ENCODE results near the gene TANC1. TPM values are rescaled to one million over a fixed set of nuclear protein-coding genes. Genes with fewer than 3 reads are reported as not detected.
A peak's percentile ranks its signal among the peaks of the same experiment; 100 is the strongest.

TANC1 gene
- total and polyA plus RNA-seq, 4 experiments from 2014 or later, result 0.35 to 0.79 (median 0.50) TPM; not detected in 1

DNA sequence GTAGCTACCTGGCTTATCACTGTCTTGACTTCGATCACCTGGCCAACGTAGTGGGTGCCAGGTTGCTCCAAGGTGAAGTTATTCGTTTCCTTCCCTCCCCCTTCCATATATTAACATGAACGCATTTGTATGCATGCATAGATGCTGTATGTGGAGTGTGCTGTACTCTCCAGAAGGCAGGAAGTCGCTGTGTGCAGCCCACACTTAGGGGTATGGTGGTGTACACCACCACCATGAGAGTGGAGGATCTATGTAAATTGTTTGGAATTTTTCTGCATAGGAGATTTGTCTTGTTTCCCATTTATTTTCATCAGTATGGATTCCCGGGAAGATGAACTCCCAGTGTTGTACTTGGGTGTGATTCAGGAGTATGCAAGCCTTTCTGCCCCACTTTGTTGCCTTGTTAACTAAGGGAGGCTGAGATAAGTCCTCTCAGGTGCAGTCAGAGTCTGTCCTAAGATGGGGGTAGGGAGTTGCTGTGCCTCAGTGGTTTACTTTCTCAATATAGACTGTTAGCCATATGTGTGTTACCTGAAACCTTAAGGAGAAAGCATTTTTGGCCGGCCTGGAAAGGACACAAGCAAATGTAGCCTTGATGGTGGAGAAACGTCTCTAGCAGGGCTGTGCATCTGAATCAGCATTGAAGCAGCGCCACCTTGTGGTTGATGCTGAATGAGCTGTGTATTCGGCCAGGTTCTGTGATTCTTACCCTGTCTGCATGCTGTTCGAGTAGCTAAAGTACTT is 149.8 kb downstream of the TANC1 start:
- no peak overlapping the region for H3K4me3 Mint-ChIP-seq

DNA sequence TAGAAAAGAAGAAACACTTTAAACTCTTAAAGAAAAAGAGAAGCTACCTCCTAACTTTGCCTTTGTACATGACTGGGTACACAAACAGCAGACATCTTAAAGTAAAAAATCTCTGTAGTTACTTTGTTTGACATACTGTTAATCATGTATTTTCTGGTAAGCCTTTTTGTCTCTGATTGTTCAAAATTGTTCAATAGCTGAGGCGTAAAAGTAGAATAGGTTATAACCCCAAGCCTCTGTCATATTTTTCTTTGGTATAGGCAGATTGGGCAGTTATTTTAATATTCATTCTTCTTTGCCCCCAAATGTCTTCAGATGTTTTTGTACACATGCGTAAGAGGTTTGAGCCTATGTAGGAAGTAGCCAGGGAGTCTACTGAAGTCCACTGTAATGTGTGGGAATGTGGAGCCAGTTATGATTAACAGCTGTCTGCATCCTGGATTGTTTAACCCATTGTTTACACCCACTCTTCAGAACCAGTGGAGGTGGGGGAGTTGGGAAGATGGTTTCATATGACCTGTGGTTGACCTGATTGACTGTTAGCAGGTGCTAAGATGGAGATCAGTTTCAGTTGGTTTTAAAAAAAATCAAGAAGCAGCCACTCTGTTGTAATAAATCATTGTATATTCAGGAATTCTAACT is 150.5 kb downstream of the TANC1 start:
- no peak overlapping the region for H3K4me3 ChIP-seq (ENCODE audit: low read length in 2 of 2)
- Mint-ChIP-seq H3K27me3 (peaks cover 0 to 1% of the 10 kb centered on the region in 2 donors), H3K36me3 (no peaks in the 10 kb centered on the region), H3K9me3 (peaks cover 0 to 4% (median 0%) of the 10 kb centered on the region in 8 donors), H3K27ac (no peak overlapping the region), H3K4me1 (peaks cover under 1 to 12% (median 5%) of the 10 kb centered on the region in 4 donors), H3K4me3 (no peak overlapping the region)
- intact Hi-C loops (cut with micrococcal nuclease), result loop anchor here (1.0 kb wide), 4 partner anchors 218 to 1095 kb away; partner anchors contain the start of gene MARCHF7
- H3K9me3 ChIP-seq (ENCODE audit: control insufficient read depth in 1 of 2, low read length in 2 of 2), result no peaks in the 10 kb centered on the region
- no peaks in the 10 kb centered on the region for H3K36me3 ChIP-seq (ENCODE audit: insufficient read depth, low read length)
- CTCF ChIA-PET (ENCODE audit: partially characterized antibody), result interaction anchor here (0.6 to 7.2 kb wide), 39 partner anchors 8 to 1094 kb away, joined by 3 to 106 read pairs (median 4); no protein-coding TSS in a partner anchor
- no peaks in the 10 kb centered on the region for H3K4me1 ChIP-seq (ENCODE audit: insufficient read depth, low read length)
- no peak for DNase-seq
- no peak overlapping the region for H3K27ac ChIP-seq (ENCODE audit: low read depth, low read length)
- peaks cover under 1% of the 10 kb centered on the region for H3K27me3 ChIP-seq (ENCODE audit: insufficient read depth, low read length)
- POLR2A ChIA-PET (ENCODE audit: partially characterized antibody), result interaction anchor here (0.8 kb wide), 1 partner anchor 33 kb away, joined by 3 read pairs; no protein-coding TSS in a partner anchor

More for the DNA sequence above, 149.8 kb downstream of the TANC1 start:
- H3K9me3 Mint-ChIP-seq, result peaks cover 0 to 4% (median 0%) of the 10 kb centered on the region in 8 donors
- ChIA-PET CTCF (ENCODE audit: partially characterized antibody) (interaction anchor here (0.5 to 7.2 kb wide), 40 partner anchors 8 to 1094 kb away, joined by 3 to 106 read pairs (median 4); no protein-coding TSS in a partner anchor), POLR2A (ENCODE audit: partially characterized antibody) (interaction anchor here (0.8 kb wide), 1 partner anchor 32 kb away, joined by 3 read pairs; no protein-coding TSS in a partner anchor)
- intact Hi-C loops (cut with micrococcal nuclease), result loop anchor here (1.0 kb wide), 4 partner anchors 217 to 1094 kb away; partner anchors contain the start of gene MARCHF7
- peak; percentile 54 to 63 (median 62) for DNase-seq
- no peak overlapping the region for H3K4me3 ChIP-seq (ENCODE audit: low read length in 2 of 2)
- H3K36me3 ChIP-seq (ENCODE audit: insufficient read depth, low read length), result no peaks in the 10 kb centered on the region
- peaks cover 5% of the 10 kb centered on the region for H3K27me3 ChIP-seq (ENCODE audit: insufficient read depth, low read length)
- H3K4me1 ChIP-seq (ENCODE audit: insufficient read depth, low read length), result no peaks in the 10 kb centered on the region
- no peak overlapping the region for H3K27ac Mint-ChIP-seq
- H3K9me3 ChIP-seq (ENCODE audit: control insufficient read depth in 1 of 2, low read length in 2 of 2), result no peaks in the 10 kb centered on the region
- peaks cover 0 to 3% of the 10 kb centered on the region in 2 donors for H3K27me3 Mint-ChIP-seq
- H3K27ac ChIP-seq (ENCODE audit: low read depth, low read length), result no peak overlapping the region
- H3K36me3 Mint-ChIP-seq, result no peaks in the 10 kb centered on the region
- peaks cover 0 to 8% (median 5%) of the 10 kb centered on the region in 4 donors for H3K4me1 Mint-ChIP-seq

- Mint-ChIP-seq H3K4me3 (no peak overlapping the region), H3K9me3 (peaks cover 0 to 4% (median 0%) of the 10 kb centered on the region in 8 donors), H3K36me3 (no peaks in the 10 kb centered on the region), H3K27me3 (peaks cover 0 to 1% of the 10 kb centered on the region in 2 donors), H3K4me1 (peaks cover 8 to 19% (median 11%) of the 10 kb centered on the region in 4 donors), H3K27ac (no peak overlapping the region)
- no peaks in the 10 kb centered on the region for H3K9me3 ChIP-seq (ENCODE audit: control insufficient read depth in 1 of 2, low read length in 2 of 2)
- intact Hi-C loops (cut with micrococcal nuclease), result no loop called here
- H3K27ac ChIP-seq (ENCODE audit: low read depth, low read length), result no peak overlapping the region
- H3K4me1 ChIP-seq (ENCODE audit: insufficient read depth, low read length), result no peaks in the 10 kb centered on the region
- ChIA-PET POLR2A (ENCODE audit: partially characterized antibody) (no interaction called here), CTCF (ENCODE audit: partially characterized antibody) (interaction anchor here (0.6 to 7.2 kb wide), 17 partner anchors 8 to 228 kb away, joined by 3 to 106 read pairs (median 5); no protein-coding TSS in a partner anchor)
- no peak overlapping the region for H3K4me3 ChIP-seq (ENCODE audit: low read length in 2 of 2)
- no peaks in the 10 kb centered on the region for H3K27me3 ChIP-seq (ENCODE audit: insufficient read depth, low read length)
- no peak for DNase-seq
- H3K36me3 ChIP-seq (ENCODE audit: insufficient read depth, low read length), result no peaks in the 10 kb centered on the region
Observed at GRCh38 chr2:159119652-159120257, 151.3 kb downstream of the TANC1 start.

DNA sequence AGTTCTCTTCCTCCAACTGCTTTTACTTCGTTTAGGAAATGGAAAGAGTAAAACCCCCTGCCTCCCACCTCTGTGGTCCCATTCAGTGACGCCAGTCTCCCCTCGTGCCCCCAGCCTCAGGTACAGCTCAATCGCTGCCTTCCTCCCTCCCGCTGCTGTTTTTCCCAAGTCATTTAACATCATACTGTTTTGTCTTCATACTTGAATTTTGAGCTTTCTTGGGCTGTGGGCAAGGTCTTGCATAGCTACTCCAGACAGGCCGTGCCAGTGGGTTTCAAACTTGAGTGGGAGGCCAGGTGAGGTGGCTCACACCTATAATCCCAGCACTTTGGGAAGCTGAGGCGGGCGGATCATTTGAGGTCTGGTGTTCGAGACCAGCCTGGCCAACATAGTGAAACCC is 155.3 kb downstream of the TANC1 start:
- Histone ChIP-seq H3K27ac (ENCODE audit: low read depth, low read length) (no peak overlapping the region), H3K4me1 (ENCODE audit: insufficient read depth, low read length) (no peaks in the 10 kb centered on the region), H3K36me3 (ENCODE audit: insufficient read depth, low read length) (no peaks in the 10 kb centered on the region), H3K9me3 (ENCODE audit: control insufficient read depth in 1 of 2, low read length in 2 of 2) (no peaks in the 10 kb centered on the region), H3K27me3 (ENCODE audit: insufficient read depth, low read length) (no peaks in the 10 kb centered on the region), H3K4me3 (ENCODE audit: low read length in 2 of 2) (no peak overlapping the region)
- peaks cover 8 to 22% (median 11%) of the 10 kb centered on the region in 4 donors for H3K4me1 Mint-ChIP-seq
- intact Hi-C loops (cut with micrococcal nuclease), result no loop called here
- H3K27me3 Mint-ChIP-seq, result no peaks in the 10 kb centered on the region
- ChIA-PET CTCF (ENCODE audit: partially characterized antibody) (interaction anchor here (1.3 to 1.6 kb wide), 2 partner anchors 61 to 88 kb away, joined by 3 to 4 read pairs; no protein-coding TSS in a partner anchor), POLR2A (ENCODE audit: partially characterized antibody) (no interaction called here)
- H3K9me3 Mint-ChIP-seq, result no peaks in the 10 kb centered on the region
- no peaks in the 10 kb centered on the region for H3K36me3 Mint-ChIP-seq
- H3K27ac Mint-ChIP-seq, result no peak overlapping the region
- no peak overlapping the region for H3K4me3 Mint-ChIP-seq
- DNase-seq, result no peak

GRCh38 chr2:159124441-159124911 is 156.0 kb downstream of the TANC1 start:
- H3K9me3 Mint-ChIP-seq, result no peaks in the 10 kb centered on the region
- H3K36me3 ChIP-seq (ENCODE audit: insufficient read depth, low read length), result no peaks in the 10 kb centered on the region
- H3K27me3 Mint-ChIP-seq, result no peaks in the 10 kb centered on the region
- POLR2A ChIA-PET (ENCODE audit: partially characterized antibody), result no interaction called here
- H3K4me3 ChIP-seq (ENCODE audit: low read length in 2 of 2), result no peak overlapping the region
- CTCF ChIA-PET (ENCODE audit: partially characterized antibody), result interaction anchor here (0.6 to 1.7 kb wide), 5 partner anchors 8 to 137 kb away, joined by 3 to 6 read pairs (median 4); no protein-coding TSS in a partner anchor
- no peak for DNase-seq
- H3K9me3 ChIP-seq (ENCODE audit: control insufficient read depth in 1 of 2, low read length in 2 of 2), result no peaks in the 10 kb centered on the region
- H3K4me1 Mint-ChIP-seq, result peaks cover 9 to 22% (median 11%) of the 10 kb centered on the region in 4 donors
- H3K4me1 ChIP-seq (ENCODE audit: insufficient read depth, low read length), result no peaks in the 10 kb centered on the region
- H3K27ac ChIP-seq (ENCODE audit: low read depth, low read length), result no peak overlapping the region
- H3K36me3 Mint-ChIP-seq, result no peaks in the 10 kb centered on the region
- H3K27ac Mint-ChIP-seq, result peak overlapping the region; percentile 20 to 87 (median 69)
- no peaks in the 10 kb centered on the region for H3K27me3 ChIP-seq (ENCODE audit: insufficient read depth, low read length)
- no peak overlapping the region for H3K4me3 Mint-ChIP-seq
- intact Hi-C loops (cut with micrococcal nuclease), result no loop called here

DNA sequence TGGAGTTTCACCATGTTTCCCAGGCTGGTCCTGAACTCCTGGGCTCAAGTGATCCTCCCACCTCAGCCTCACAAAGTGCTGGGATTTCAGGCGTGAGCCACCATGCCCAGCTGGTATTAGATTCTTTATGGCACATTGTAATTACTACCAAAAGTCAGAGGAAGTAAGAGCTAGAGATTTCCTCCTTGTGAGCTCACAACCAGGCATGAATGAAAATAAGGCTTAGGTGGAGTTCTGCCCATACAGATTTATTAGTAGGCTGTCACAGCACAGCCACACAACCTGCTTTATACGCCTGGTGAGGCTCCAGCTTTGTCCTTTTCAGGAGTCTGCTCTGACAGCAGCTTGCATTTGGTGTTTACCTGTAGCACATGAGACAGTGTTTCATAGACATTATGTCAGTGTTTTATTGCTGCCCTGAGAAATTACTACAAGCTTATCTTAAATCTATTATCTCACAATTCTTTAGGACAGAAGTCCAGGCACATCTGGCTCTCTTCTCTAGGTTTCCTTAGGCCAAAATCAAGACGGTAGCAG is 156.6 kb downstream of the TANC1 start:
- no peak overlapping the region for H3K27ac ChIP-seq (ENCODE audit: low read depth, low read length)
- no peaks in the 10 kb centered on the region for H3K4me1 ChIP-seq (ENCODE audit: insufficient read depth, low read length)
- intact Hi-C loops (cut with micrococcal nuclease), result no loop called here
- no peak for DNase-seq
- Mint-ChIP-seq H3K27me3 (no peaks in the 10 kb centered on the region), H3K4me3 (no peak overlapping the region), H3K36me3 (no peaks in the 10 kb centered on the region), H3K4me1 (peaks cover 9 to 22% (median 11%) of the 10 kb centered on the region in 4 donors), H3K27ac (peak overlapping the region in 5 of 7 donors; percentile 7 to 87 (median 32)), H3K9me3 (no peaks in the 10 kb centered on the region)
- H3K4me3 ChIP-seq (ENCODE audit: low read length in 2 of 2), result no peak overlapping the region
- ChIA-PET POLR2A (ENCODE audit: partially characterized antibody) (no interaction called here), CTCF (ENCODE audit: partially characterized antibody) (interaction anchor here (0.6 to 1.7 kb wide), 5 partner anchors 8 to 138 kb away, joined by 3 to 6 read pairs (median 4); no protein-coding TSS in a partner anchor)
- no peaks in the 10 kb centered on the region for H3K27me3 ChIP-seq (ENCODE audit: insufficient read depth, low read length)
- H3K9me3 ChIP-seq (ENCODE audit: control insufficient read depth in 1 of 2, low read length in 2 of 2), result no peaks in the 10 kb centered on the region
- no peaks in the 10 kb centered on the region for H3K36me3 ChIP-seq (ENCODE audit: insufficient read depth, low read length)

All from CD4-positive, alpha-beta memory T cell (primary cell).